GM12878 (cell line): ENCODE data around the gene RCE1. TPM values are rescaled to one million over a fixed set of nuclear protein-coding genes. Genes with fewer than 3 reads are reported as not detected.

Source experiments
- ATAC-seq: fragments of 200-7000 bp; cut with Tn5 transposase; 3 replicates; pipeline ENCODE4 v1.9.1; 2020; ENCODE audit warnings: mild to moderate bottlenecking, moderate library complexity
- BruUV-seq: library from RNA; stranded (reverse); fragments of 400-500 nt; replicated peaks from 2 replicates; lab custom pipeline; 2021; lab: Mats Ljungman, UMichigan
- CTCF ChIA-PET: fragments of 300-600 bp; sonication (Branson Sonifier 250); formaldehyde crosslinking; extraction: SDS; loops from one replicate; lab custom pipeline; 2021; ENCODE audit warnings: inconsistent platforms; lab: Yijun Ruan, JAX
- POLR2A ChIA-PET: fragments of 350-600 bp; formaldehyde crosslinking; extraction: SDS; loops from one replicate; lab custom pipeline; 2021; ENCODE audit warnings: inconsistent platforms; lab: Charles Lee
- RAD21 ChIA-PET: fragments of 300-600 bp; sonication (Branson Sonifier 250); formaldehyde crosslinking; loops from one replicate; lab custom pipeline; 2023; ENCODE audit warnings: antibody characterized with exemption; ENCODE audit not compliant: unreplicated experiment; lab: Charles Lee
- SMC1A ChIA-PET: fragments of 300-600 bp; sonication (Branson Sonifier 250); formaldehyde crosslinking; loops from one replicate; lab custom pipeline; 2023; ENCODE audit not compliant: unreplicated experiment, uncharacterized antibody; lab: Charles Lee
- DNase-seq: peaks from one replicate; pipeline ENCODE4 v3.0.0-alpha.2; 2011; ENCODE audit warnings: low read depth, low spot score
- FAIRE-seq: peaks from 3 replicates; lab custom pipeline; 2011; peaks lifted over from hg19 to GRCh38; lab: Jason Lieb, UNC
- H2AFZ ChIP-seq: 2 replicates; pipeline ENCODE4 v1.6.0; 2011; ENCODE audit warnings: low read depth, low read length, control low read depth; ENCODE audit not compliant: control insufficient read depth
- H3K27ac ChIP-seq: 2 replicates; pipeline ENCODE4 v1.5.1; 2011; ENCODE audit warnings: control low read depth; ENCODE audit not compliant: control insufficient read depth, insufficient read depth
- H3K27me3 ChIP-seq, 2 experiments: replicated peaks in 1 of 2; 2 replicates each; pipeline versions ENCODE4 v1.6.0 to v1.6.1; 2011; ENCODE audit warnings: low read length in 1 of 2; ENCODE audit not compliant: control insufficient read depth in 2 of 2, insufficient read depth in 2 of 2
- H3K36me3 ChIP-seq, 2 experiments: 2 replicates each; pipeline ENCODE4 v1.5.1; 2011; ENCODE audit warnings: low read length in 1 of 2; ENCODE audit not compliant: control insufficient read depth in 2 of 2, insufficient read depth in 2 of 2
- H3K4me1 ChIP-seq: 2 replicates; pipeline ENCODE4 v1.6.1; 2011; ENCODE audit warnings: mild to moderate bottlenecking, low read length, moderate library complexity, mixed read lengths; ENCODE audit not compliant: control insufficient read depth, insufficient read depth
- H3K4me2 ChIP-seq: 2 replicates; pipeline ENCODE4 v1.6.0; 2011; ENCODE audit warnings: control low read depth; ENCODE audit not compliant: control insufficient read depth, insufficient read depth
- H3K4me3 ChIP-seq: fragments of 200-600 bp; sonication (generic); 2 replicates; pipeline ENCODE4 v1.5.1; 2016
- H3K79me2 ChIP-seq: 2 replicates; pipeline ENCODE4 v1.6.0; 2011; ENCODE audit warnings: low read length; ENCODE audit not compliant: control insufficient read depth, insufficient read depth
- H3K9ac ChIP-seq: 2 replicates; pipeline ENCODE4 v1.8.0; 2011; ENCODE audit warnings: low read length, control low read depth, mixed read lengths; ENCODE audit not compliant: control insufficient read depth, insufficient read depth
- H3K9me3 ChIP-seq: replicated peaks from 3 replicates; pipeline ENCODE4 v1.5.1; 2011; ENCODE audit warnings: mild to moderate bottlenecking, low read length; ENCODE audit not compliant: control insufficient read depth, insufficient read depth
- H4K20me1 ChIP-seq: 2 replicates; pipeline ENCODE4 v1.6.0; 2011; ENCODE audit not compliant: control insufficient read depth, insufficient read depth
- ATF7 ChIP-seq: fragments of 450-650 bp; IDR thresholded peaks from 2 replicates; pipeline ENCODE4 v1.6.1; 2016; ENCODE audit warnings: low read depth, mild to moderate bottlenecking
- EZH2 ChIP-seq: IDR thresholded peaks from 2 replicates; pipeline ENCODE4 v1.6.1; 2012; ENCODE audit warnings: low read depth, mild to moderate bottlenecking, control low read depth, inconsistent platforms, low read length, borderline replicate concordance; ENCODE audit not compliant: control insufficient read depth
- NBN ChIP-seq: fragments of 450-650 bp; IDR thresholded peaks from 2 replicates; pipeline ENCODE4 v1.6.1; 2016
- NRF1 ChIP-seq: conservative IDR thresholded peaks from 2 replicates; pipeline ENCODE4 v1.6.1; 2011; ENCODE audit warnings: mild to moderate bottlenecking, low read depth, low read length, improper control_type of control experiment
- POLR2AphosphoS2 ChIP-seq: IDR thresholded peaks from 2 replicates; pipeline ENCODE4 v1.6.1; 2011; ENCODE audit warnings: low read depth, mild to moderate bottlenecking, low read length, improper control_type of control experiment, moderate library complexity
- RAD21 ChIP-seq: IDR thresholded peaks from 2 replicates; pipeline ENCODE4 v1.6.1; 2011; ENCODE audit warnings: mild to moderate bottlenecking, low read depth, low read length, moderate library complexity; ENCODE audit not compliant: insufficient read depth
- RFX5 ChIP-seq: IDR thresholded peaks from 2 replicates; pipeline ENCODE4 v1.6.1; 2011; ENCODE audit warnings: low read depth, low read length, improper control_type of control experiment
- WRNIP1 ChIP-seq: IDR thresholded peaks from 2 replicates; pipeline ENCODE4 v1.6.1; 2011; ENCODE audit warnings: low read depth, low read length, improper control_type of control experiment, borderline replicate concordance
- ZSCAN29 ChIP-seq: fragments of 450-650 bp; IDR thresholded peaks from 2 replicates; pipeline ENCODE4 v1.6.1; 2017; ENCODE audit warnings: mild to moderate bottlenecking, moderate library complexity
- WGBS: methylation state at CpG from one replicate; pipeline ENCODE4 v1.1.6; 2016; ENCODE audit warnings: low lambda C conversion rate; ENCODE audit not compliant: insufficient replicate concordance, insufficient coverage; ENCODE audit errors: missing lambda C conversion rate; 5-methylcytosine and 5-hydroxymethylcytosine counted together
- in situ Hi-C: fragments of 300-500 bp; cut with MboI; formaldehyde crosslinking; loops from 9 replicates; pipeline ENCODE4 v1.14.3; 2018; ENCODE audit warnings: mixed read lengths
- intact Hi-C: fragments of 100-400 bp; cut with micrococcal nuclease; formaldehyde crosslinking; loops from one replicate; pipeline ENCODE4 v1.14.2; 2022; ENCODE audit not compliant: unreplicated experiment
- polyA plus RNA-seq, 11 experiments: library from polyadenylated mRNA; depleted of rRNA in 4 of 11; unstranded in 6 of 11; stranded (reverse) in 5 of 11; fragments of >200 nt; fragmentation: Nextera tagmentation in 4 of 11; fragmentation: Illumina TruSeq in 1 of 11; extraction: Ambion mirVana in 4 of 11; extraction: Trizol in 1 of 11; gene quantifications; 1 replicate in 1 of 11; 2 replicates in 10 of 11; pipeline versions ENCODE4 v1.2.1 to v1.2.3, GENCODE V29; 2011 to 2016; ENCODE audit warnings: inconsistent platforms in 2 of 11, missing spikeins in 2 of 11, low read depth in 1 of 11
- total RNA-seq, 4 experiments: library from RNA; depleted of rRNA in 3 of 4; stranded (reverse); fragments of >200 nt in 3 of 4; fragmentation: Illumina TruSeq in 1 of 4; extraction: Trizol in 1 of 4; gene quantifications; 2 replicates each; pipeline versions ENCODE4 v1.2.1 to v1.2.3, GENCODE V29; 2013 to 2021
- TF ChIP-seq, protein P1 (sequence below): IDR thresholded peaks from 2 replicates; pipeline ENCODE4 v1.6.1; 2012; ENCODE audit warnings: low read depth, low read length, improper control_type of control experiment
- TF ChIP-seq, protein P2 (sequence below): fragments of 450-650 bp; IDR thresholded peaks from 2 replicates; pipeline ENCODE4 v1.6.1; 2017; ENCODE audit warnings: borderline replicate concordance
- TF ChIP-seq, protein P3 (sequence below): fragments of 450-650 bp; IDR thresholded peaks from 2 replicates; pipeline ENCODE4 v1.6.1; 2017; ENCODE audit warnings: low read depth, mild to moderate bottlenecking, moderate library complexity
- TF ChIP-seq, protein P4 (sequence below): fragments of 450-650 bp; IDR thresholded peaks from 2 replicates; pipeline ENCODE4 v1.6.1; 2014; ENCODE audit warnings: mild to moderate bottlenecking
- TF ChIP-seq, protein P5 (sequence below): fragments of 450-650 bp; formaldehyde crosslinking; IDR thresholded peaks from 2 replicates; pipeline ENCODE4 v1.4.0; 2022; ENCODE audit warnings: mild to moderate bottlenecking, moderate library complexity

RCE1 gene
- total and polyA plus RNA-seq, 10 of the 15 experiments (the other 5 are each of a cell fraction or from before 2014, with no cell fraction given), result 0.79 to 32.9 (median 16.4) TPM

DNA sequence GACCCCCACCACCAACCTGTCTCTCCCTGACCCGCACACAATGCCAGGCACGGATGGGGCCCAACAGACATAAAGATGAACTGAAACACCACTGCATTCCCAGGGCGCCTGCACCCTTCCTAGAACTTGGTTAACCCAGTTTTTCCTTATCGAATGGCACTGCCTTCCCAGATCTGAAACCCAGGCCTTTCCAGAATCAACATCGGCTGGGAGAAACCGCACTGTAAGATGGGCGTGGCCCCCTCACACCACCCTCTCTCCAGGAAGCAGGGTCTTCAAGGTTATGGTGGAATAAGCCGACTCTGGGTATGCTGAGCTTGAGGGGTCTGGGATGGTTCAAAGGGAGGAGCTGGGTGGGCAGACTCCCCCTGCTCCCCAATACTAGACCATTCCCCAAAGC lies 36.8 kb downstream of the RCE1 start:
- intact Hi-C loops, result no loop called here
- ChIA-PET CTCF (no interaction called here), POLR2A (no interaction called here), RAD21 (interaction anchor here (1.4 kb wide), 1 partner anchor 172 kb away, joined by 3 read pairs; no protein-coding TSS in a partner anchor), SMC1A (no interaction called here)
- H3K9me3 ChIP-seq, result no peaks in the 10 kb centered on the region
- FAIRE-seq (no peak), ATAC-seq (no peak), DNase-seq (no peak)
- no TSS peak for BruUV-seq
- no peaks in the 10 kb centered on the region for H3K36me3 ChIP-seq
- H3K9ac ChIP-seq, result no peak overlapping the region
- no peaks in the 10 kb centered on the region for H3K79me2 ChIP-seq
- peaks cover 3% of the 10 kb centered on the region; the same call in 1 of the 2 replicates for H3K4me1 ChIP-seq
- H3K27me3 ChIP-seq, result peaks cover 0 to 1% of the 10 kb centered on the region in 2 experiments; a peak in 2 of 4 replicates
- H2AFZ ChIP-seq, result no peak overlapping the region
- 59% methylated on average over 8 of the region's 8 CpGs for WGBS
- no peaks in the 10 kb centered on the region for H4K20me1 ChIP-seq
- no peak overlapping the region for H3K27ac ChIP-seq
- TF ChIP-seq EZH2 (no peak), POLR2AphosphoS2 (no peak), RFX5 (no peak), ZSCAN29 (no peak), RAD21 (no peak), ATF7 (no peak), NBN (no peak), NRF1 (no peak), WRNIP1 (no peak)
- TF ChIP-seq, protein P1, sequence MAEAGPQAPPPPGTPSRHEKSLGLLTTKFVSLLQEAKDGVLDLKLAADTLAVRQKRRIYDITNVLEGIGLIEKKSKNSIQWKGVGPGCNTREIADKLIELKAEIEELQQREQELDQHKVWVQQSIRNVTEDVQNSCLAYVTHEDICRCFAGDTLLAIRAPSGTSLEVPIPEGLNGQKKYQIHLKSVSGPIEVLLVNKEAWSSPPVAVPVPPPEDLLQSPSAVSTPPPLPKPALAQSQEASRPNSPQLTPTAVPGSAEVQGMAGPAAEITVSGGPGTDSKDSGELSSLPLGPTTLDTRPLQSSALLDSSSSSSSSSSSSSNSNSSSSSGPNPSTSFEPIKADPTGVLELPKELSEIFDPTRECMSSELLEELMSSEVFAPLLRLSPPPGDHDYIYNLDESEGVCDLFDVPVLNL, result no peak
- TF ChIP-seq, protein P2, sequence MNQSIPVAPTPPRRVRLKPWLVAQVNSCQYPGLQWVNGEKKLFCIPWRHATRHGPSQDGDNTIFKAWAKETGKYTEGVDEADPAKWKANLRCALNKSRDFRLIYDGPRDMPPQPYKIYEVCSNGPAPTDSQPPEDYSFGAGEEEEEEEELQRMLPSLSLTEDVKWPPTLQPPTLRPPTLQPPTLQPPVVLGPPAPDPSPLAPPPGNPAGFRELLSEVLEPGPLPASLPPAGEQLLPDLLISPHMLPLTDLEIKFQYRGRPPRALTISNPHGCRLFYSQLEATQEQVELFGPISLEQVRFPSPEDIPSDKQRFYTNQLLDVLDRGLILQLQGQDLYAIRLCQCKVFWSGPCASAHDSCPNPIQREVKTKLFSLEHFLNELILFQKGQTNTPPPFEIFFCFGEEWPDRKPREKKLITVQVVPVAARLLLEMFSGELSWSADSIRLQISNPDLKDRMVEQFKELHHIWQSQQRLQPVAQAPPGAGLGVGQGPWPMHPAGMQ, result no peak
- TF ChIP-seq, protein P3, sequence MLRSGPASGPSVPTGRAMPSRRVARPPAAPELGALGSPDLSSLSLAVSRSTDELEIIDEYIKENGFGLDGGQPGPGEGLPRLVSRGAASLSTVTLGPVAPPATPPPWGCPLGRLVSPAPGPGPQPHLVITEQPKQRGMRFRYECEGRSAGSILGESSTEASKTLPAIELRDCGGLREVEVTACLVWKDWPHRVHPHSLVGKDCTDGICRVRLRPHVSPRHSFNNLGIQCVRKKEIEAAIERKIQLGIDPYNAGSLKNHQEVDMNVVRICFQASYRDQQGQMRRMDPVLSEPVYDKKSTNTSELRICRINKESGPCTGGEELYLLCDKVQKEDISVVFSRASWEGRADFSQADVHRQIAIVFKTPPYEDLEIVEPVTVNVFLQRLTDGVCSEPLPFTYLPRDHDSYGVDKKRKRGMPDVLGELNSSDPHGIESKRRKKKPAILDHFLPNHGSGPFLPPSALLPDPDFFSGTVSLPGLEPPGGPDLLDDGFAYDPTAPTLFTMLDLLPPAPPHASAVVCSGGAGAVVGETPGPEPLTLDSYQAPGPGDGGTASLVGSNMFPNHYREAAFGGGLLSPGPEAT, result no peak
- TF ChIP-seq, protein P4, sequence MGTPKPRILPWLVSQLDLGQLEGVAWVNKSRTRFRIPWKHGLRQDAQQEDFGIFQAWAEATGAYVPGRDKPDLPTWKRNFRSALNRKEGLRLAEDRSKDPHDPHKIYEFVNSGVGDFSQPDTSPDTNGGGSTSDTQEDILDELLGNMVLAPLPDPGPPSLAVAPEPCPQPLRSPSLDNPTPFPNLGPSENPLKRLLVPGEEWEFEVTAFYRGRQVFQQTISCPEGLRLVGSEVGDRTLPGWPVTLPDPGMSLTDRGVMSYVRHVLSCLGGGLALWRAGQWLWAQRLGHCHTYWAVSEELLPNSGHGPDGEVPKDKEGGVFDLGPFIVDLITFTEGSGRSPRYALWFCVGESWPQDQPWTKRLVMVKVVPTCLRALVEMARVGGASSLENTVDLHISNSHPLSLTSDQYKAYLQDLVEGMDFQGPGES, result no peak
- TF ChIP-seq, protein P5, sequence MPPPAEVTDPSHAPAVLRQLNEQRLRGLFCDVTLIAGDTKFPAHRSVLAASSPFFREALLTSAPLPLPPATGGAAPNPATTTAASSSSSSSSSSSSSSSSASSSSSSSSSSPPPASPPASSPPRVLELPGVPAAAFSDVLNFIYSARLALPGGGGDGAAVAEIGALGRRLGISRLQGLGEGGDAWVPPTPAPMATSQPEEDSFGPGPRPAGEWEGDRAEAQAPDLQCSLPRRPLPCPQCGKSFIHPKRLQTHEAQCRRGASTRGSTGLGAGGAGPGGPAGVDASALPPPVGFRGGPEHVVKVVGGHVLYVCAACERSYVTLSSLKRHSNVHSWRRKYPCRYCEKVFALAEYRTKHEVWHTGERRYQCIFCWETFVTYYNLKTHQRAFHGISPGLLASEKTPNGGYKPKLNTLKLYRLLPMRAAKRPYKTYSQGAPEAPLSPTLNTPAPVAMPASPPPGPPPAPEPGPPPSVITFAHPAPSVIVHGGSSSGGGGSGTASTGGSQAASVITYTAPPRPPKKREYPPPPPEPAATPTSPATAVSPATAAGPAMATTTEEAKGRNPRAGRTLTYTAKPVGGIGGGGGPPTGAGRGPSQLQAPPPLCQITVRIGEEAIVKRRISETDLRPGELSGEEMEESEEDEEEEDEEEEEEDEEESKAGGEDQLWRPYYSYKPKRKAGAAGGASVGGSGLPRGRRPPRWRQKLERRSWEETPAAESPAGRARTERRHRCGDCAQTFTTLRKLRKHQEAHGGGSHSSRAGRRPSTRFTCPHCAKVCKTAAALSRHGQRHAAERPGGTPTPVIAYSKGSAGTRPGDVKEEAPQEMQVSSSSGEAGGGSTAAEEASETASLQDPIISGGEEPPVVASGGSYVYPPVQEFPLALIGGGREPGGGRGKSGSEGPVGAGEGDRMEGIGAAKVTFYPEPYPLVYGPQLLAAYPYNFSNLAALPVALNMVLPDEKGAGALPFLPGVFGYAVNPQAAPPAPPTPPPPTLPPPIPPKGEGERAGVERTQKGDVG (CRISPR knock-in tag), result no peak
- in situ Hi-C loops, result loop anchor here (5.0 kb wide), 1 partner anchor 188 kb away; no protein-coding TSS in a partner anchor
- no peak overlapping the region for H3K4me2 ChIP-seq
- H3K4me3 ChIP-seq, result no peak overlapping the region
